Measurements from ENCODE around the gene MSL3B.

The MSL3B gene

GRCh38 chr2:233817361-233817911, 50.8 kb downstream of the MSL3B start:
- no peak for DNase-seq (ENCODE audit: low read depth)

GRCh38 chr2:233816771-233817170, 51.4 kb downstream of the MSL3B start:
- DNase-seq (ENCODE audit: low read depth) = no peak

- no peak for DNase-seq (ENCODE audit: low read depth)
Measured at GRCh38 chr2:233816334-233816733, 51.9 kb downstream of the MSL3B start.

GRCh38 chr2:233815861-233816260, 52.3 kb downstream of the MSL3B start:
- DNase-seq (ENCODE audit: low read depth) = no peak

Measured in HS-27A (cell line).